ENCODE results near the gene PFKL.

Gene PFKL

DNA sequence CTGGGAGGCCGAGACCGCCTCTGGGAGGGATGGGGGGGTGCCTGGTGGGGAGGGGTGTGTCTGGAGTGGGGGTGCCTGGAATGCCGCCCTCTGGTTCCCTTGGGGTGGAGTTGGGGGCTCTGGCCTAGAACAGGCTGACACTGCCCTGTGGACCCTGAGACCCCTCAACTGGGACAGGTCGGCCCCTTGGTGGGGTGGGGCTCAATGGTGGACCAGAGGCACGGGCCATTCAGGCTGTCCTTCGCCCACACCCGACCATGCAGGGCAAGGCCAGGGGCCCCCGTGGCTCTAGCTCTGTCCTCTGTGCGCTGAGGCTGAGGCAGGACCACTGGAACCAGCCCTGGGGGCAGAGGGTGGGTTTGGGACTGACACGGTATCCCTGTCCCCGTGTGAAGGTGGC lies 14.7 kb downstream of the PFKL start:
- DNase-seq: no peak

DNA sequence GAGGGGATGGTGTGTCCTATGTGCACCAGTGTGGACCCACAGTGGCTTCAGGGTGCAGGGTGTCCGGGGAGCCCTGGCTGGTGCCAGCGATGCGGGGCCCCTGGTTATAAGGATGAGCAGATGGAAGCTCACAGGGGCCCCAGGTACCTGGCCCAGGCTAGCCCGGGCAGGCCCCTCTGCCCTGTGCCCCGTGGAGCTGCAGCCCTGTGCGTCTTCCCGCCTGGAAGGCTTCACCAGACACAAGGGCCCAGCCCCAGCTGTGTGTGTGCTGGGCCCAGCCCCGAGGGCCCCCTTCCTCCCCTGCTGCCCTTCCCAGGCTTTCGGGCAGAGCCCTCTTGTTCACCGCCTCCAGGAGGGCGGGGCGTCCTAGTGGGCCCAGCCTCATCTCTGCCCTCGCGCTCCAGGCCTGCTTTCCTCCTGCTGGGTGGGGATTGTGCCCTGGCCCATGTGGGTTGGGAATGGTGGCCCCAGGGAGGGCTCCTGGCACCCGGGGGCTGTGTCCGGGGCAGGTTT lies 15.9 kb downstream of the PFKL start:
- peak; percentile 46 for DNase-seq

DNA sequence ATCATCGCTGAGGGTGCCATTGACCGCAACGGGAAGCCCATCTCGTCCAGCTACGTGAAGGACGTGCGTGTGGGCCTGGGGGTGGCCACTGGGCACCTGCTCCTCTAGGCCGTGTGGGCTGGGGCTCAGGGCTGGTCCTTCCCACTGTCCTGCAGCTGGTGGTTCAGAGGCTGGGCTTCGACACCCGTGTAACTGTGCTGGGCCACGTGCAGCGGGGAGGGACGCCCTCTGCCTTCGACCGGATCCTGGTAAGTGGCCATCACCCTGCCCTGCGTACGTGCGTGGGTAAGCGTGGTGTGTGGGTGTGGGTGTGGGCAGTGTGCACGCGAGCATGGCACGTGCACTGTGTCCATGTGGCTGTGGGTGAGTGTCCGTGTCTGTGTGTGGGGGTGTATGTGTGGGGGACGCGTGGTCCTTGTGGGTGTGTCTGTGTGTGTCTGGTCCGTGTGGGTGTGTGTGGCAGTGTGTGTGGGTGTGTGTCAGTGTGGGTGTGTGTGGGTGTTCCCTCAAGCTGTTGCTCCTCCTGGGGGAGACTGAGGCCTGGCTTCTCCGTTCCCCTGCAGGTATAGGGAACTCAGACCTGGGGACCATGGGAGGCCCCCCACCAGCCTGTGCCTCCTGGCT lies 16.5 kb downstream of the PFKL start:
- DNase-seq: no peak

DNA sequence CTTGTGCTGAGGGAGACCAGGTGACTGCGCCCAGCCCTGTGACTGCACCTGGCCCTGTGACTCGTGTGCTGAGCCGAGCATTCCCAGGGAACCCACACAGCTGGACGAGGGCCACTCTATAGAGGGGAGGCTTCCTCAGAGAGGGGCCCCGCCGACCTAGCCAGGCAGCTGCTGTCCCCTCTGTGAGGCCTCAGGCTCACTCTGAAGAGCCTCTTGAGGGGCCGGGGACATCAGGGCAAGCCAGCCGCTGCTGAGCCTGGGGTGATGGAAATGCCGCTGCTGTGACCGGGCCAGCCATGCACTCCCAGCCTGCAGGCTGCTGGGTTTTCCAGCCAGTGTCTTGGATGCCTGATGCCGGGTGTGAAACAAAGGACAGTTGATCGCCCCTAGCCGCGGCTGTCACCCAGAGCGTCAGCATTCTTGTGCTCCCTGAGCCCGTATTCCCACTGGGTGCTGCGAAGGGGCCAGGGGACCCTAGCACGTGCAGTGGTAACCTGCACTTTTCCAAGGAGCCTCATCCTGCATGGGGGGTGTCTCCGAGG lies 17.5 kb downstream of the PFKL start:
- DNase-seq: no peak

DNA sequence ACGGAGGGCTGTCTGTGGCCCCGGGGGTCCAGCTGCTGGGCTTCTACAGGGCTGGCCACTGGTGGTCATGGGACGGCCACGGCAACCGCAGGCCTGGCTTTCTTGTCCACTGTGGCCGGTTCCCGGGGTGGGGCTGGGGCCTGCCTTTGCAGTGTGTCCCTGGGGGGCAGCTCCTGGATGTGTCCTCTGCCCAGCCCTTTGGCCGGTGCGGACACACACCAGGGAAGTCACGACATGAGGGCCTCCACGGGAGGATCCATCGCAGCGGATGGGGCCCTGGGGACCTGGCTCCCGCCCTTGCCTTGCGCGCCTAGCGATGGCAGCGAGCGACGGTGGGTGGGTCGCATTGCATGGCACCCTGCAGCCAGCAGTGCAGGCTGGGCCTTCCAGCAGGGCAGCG lies 18.0 kb downstream of the PFKL start:
- no peak for DNase-seq

DNA sequence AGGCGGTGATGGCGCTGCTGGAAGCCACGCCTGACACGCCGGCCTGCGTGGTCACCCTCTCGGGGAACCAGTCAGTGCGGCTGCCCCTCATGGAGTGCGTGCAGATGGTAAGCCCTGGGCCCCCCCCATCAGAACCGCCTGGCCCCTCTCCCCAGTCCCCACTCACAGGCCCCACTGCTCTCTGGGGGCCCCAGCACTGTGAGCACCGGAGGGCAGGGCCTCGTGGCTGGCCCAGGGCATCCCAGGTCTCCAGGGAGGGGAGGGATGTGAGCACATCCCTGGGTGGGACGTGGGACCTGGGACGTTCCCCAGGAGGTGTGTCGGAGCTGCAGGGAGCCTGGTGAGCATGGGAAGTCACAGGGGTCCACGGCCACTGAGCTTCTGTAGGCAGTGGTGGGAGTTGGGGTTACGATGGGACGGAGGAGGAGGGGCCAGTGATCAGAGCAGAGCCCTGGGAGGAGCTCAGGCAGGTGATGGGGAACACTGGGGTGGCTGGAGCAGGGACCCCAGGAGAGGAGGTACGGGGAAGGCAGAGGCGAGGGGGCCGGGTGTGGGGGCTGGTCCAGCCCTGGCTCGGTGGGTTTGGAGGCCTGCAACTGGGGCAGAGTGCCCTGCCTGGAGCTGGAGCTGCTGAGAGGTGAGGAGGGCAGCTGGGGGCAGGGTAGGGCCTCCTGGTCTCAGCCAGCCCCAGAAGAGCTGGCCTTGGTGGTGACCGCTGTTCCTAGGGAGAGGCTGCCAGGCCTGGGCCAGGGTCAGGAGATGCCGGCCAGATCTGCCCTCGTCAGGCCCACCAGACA lies 18.8 kb downstream of the PFKL start:
- no peak for DNase-seq

DNA sequence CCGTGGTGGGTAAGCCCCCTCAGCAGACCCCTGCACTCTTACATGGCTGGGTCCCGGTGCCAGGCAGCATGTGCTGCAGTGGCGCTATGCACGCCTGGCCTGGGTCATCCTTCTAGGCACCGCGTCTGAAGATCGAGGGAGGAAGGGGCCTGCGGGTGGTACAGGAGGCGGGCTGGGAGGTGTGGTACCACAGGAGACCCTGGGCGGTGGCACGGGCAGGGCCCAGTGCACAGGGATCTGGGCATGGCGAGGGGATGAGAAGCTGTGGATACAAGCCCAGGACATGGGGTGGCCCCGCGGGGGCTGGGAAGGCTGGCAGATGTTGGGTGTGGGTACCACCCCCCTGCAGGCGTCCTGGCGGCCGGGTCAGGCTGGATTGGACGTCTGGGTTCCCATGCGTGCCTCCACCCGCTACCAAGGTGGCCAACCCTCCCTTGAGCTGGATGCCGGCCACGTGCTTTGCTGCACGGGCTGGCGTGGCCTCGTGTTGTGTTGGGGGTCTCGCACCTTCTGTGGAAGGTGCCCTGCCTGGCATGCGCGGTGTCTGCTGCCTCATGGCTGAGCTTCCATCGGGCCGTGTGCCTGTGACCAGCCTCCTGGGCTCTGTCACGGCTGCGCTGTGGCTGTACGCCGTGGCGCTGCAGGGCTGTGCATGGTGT lies 19.7 kb downstream of the PFKL start:
- no peak for DNase-seq

DNA sequence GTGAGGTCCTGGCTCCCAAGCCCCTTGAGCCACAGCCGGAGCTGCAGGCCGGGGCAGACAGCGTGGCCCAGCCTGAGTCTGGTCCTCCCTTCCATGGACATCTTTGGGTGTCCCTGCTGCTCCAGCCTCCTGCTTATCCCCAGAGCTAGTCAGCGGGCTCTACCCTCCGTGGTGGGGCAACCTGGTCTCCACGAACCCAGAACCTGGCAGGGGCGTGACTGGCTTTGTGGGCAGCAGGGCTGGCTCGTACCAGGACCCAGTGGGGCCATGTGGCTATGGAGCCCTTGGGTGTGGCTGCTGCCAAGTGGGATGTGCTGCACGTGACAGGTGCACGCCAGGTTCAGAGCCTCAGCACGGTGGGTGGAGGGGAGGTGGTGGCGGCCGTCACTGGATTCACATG lies 21.0 kb downstream of the PFKL start:
- no peak for DNase-seq

DNA sequence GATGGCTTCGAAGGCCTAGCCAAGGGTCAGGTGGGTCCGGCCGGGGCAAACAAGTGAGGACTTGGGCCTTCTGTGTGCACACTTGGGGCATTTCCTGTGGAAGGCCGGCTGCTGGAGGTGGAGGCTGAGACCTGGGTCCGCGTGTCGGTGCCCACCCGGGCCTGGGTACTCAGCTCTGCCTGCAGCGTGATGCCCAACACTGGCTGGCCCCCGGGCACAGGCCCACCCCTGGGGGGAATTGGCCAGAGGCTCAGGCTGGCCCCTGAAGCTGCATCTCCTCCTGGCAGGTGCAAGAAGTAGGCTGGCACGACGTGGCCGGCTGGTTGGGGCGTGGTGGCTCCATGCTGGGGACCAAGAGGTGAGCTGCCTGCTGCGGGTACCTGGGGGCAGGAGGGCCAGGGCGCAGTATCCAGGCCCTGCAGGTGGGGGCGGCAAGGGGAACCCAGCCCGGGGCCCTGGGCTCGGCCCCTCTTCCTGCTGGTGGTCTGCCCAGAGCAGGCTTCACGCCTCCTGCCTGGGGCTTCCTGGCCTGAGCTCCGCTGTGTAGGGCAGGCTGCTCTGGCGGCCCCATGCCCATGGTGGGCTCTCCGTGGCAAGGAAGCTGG lies 22.1 kb downstream of the PFKL start:
- no peak for DNase-seq

DNA sequence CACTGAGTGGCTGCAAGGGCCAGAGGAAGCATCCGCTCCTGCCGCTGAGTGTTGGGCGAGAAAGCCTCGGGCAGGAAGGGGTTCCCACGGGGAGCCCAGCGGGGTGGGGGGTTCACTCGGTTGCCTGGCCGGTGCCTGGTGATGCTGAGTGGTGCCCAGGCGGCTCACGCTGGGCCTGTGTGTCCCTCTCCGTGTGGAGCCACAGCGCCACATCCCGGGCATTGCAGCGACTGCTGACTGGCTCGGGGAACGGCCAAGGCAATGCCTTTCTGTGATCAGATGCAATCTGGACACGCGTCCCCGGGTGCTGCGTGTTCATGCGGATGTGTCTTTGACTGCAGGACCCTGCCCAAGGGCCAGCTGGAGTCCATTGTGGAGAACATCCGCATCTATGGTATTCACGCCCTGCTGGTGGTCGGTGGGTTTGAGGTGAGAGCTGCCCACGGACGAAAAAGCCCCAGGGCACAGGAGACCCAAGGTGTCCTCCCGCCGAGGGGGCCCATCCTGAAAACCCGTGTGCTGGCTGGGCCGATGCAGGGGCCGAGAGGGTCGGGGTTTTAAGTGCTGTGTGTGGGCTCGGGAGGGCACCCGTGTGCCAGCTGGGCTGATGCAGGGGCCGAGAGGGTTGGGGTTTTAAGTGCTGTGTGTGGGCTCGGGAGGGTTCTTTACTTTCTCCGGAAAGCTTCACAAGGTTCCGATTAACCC lies 22.9 kb downstream of the PFKL start:
- no peak for DNase-seq

DNA sequence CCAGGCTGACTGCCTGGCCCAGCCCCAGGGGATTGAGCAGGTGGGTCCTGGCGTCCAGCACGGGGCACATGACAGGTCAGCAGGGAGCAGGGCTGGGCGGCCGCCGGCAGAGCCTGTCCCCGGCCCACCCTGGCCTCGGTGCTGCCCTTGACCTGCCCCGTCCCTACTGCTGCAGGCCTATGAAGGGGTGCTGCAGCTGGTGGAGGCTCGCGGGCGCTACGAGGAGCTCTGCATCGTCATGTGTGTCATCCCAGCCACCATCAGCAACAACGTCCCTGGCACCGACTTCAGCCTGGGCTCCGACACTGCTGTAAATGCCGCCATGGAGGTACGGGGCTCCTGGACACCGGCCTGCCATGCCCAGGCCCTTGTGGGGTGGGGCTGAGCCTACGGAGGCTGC lies 23.7 kb downstream of the PFKL start:
- no peak for DNase-seq

DNA sequence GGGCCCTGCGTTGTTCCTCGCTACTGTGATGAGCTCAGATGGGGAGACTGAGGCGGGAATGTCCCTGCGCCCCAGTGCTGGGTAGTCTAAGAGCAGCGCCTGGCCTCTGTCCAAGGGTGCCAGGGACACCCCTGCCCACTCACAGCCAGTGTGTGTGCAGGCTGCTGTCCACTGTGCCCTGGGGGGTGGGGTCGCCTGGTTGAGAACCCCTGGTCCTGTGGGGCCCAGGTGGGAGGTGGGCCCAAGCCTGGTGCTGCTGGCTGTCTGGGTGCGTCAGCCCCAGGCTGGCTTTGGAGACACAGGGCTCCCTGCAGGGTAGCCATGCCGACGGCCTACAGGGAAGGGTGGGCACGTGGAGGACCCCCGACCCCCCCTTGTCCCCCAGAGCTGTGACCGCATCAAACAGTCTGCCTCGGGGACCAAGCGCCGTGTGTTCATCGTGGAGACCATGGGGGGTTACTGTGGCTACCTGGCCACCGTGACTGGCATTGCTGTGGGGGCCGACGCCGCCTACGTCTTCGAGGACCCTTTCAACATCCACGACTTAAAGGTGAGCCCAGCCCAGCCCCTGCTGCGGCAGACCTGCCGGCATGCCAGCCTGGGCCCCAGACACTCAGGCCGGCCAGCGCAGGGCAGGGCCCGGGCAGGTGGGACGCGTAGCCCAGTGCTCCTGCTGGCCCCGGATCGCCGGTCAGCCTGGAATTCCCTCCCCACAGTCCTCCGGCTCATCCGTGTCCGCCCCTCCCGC lies 24.4 kb downstream of the PFKL start:
- no peak for DNase-seq

DNA sequence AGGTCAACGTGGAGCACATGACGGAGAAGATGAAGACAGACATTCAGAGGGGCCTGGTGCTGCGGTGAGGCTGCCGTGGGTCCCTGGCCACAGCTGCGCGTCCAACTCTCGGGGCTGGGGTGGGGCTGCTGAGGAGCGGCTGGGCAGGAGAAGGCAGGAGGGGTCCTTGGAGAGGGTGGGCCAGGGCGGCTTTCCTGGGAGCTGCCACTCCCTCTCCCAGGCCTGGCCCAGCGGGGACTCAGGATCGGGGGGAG lies 24.9 kb downstream of the PFKL start:
- DNase-seq: no peak

DNA sequence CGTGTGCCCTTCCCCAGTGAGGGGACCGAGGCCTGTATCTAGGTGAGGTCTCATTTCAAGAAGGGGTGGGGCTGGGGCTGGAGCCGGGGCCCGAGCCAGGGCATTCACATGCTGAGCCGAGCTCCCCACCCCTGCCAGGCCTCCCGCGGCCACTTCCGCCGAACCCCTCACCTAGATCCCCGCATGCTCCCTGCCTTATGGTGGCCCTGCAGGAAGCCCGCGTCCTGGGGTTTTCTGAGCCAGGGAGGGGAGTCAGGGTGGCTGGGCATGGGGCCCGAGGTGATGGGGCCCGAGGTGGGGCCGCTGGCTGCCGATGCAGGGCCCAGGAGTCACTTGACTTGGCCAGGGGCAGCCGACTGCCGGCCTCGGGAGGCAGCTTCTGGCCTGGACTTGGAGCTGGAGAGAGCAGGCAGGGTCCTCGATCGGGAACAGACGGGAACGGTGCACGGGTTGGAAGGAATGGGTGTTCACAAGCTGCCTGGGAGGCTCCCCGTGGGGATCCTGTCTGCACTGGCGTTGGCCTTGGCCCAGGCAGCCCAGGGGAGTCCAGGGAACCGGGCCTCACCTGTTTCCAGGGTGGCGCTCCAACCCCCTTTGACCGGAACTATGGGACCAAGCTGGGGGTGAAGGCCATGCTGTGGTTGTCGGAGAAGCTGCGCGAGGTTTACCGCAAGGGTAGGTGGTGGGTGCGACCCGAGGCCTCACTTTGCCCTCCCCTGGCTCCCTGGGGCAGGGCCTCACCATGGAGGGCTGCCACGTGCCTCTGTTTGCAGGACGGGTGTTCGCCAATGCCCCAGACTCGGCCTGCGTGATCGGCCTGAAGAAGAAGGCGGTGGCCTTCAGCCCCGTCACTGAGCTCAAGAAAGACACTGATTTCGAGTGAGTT lies 25.8 kb downstream of the PFKL start:
- no peak for DNase-seq

DNA sequence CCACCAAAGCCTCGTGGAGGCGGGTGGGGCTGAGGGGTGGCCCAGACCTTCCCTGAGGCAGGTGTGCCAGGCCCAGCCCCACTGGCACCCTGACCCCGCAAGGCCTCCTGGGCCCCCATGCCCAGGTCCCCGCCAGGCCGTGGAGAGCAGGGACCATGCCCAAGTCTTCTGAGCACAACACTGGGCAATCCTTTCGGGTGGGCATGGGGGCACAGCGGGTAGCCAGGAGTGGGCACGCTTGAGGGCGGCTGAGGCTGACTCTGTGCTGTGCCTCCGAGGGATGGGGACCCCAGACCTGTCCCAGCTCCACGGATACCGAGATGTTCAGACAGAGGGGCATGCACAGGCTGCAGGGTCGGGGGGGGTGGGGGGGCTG lies 26.4 kb downstream of the PFKL start:
- DNase-seq: no peak

DNA sequence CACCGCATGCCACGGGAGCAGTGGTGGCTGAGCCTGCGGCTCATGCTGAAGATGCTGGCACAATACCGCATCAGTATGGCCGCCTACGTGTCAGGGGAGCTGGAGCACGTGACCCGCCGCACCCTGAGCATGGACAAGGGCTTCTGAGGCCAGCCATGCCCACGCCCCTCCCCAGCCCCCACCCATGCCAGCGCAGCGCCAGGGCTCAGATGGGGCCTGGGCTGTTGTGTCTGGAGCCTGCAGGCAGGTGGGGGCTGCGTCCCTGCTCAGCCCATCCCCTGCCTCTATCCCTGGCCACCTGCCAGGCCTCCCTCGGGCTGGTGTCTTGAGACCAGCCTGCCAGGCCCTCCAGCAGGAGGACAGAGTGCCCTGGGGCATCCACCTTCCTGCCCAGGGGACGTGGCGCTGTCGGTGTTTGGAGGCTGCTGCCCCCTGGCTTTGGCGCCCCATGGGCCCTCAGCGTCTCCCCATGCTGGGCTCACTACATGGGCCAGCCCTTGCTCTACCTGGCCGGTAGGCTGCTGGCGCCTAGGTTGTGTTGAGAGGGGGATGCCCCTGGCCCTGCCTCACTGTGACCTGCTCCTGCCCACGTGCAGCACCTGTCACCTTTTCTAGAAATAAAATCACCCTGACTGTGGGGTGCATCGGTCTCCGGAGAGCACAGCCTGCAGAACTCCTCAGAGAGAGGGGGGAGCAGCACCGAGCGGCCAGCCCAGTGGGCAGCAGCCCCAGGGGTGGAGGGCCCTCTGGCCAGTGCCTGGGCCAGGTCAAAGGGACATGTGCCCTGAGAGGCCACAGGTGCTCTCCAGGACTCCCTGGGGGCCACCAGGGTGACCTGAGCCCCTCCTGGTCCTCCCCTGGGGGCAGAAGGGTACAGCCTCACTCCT lies 27.1 kb downstream of the PFKL start:
- no peak for DNase-seq

DNA sequence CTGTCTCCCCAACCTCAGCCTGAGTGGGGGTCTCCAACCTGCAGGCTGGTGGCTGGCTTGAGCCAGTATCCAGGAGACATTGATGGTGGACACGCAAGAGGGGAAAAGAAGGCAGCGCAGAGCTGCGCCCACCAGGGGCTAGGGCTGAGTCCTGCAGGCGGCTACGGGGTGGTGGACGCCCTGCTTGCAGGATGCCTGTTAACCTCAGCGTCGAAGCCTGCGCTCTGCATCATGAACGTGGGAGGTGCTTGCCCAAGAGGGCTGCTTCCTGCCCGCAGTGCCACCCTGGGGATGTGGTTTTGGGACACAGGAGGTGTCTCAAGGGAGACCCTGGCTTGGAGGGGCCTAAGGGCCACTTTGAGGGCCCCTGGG lies 27.7 kb downstream of the PFKL start:
- no peak for DNase-seq

DNA sequence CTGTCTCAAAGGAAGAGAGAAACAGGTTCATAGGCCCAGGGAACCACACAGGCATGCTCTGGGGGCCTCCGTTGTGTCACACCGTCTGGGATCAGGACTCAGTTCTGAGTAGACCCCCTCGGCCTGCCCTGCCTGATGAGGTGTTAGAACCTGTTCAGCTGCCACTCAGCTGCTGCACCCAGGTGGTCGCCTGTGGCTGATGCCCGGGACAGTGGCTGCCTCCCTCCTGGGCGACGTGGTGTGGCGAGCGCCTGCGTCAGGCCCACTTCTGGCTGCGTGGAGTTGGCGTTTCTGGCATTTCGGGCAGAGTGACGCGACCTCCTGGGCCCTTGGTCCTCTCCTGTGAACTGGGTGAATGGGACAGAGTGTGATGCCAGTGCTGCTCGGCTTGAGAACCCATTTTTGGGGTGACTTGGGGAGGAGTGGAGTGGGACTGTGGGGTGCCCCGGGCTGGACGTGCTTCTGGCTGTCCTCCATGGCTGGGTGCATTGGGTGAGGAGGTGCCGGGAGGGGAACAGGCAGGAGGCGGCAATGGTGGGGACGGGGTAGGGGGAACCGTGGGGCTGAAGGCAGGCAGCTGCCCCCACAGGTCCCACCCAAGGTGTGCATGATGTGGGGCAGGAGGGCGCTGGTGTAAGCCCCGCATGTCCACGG lies 28.5 kb downstream of the PFKL start:
- no peak for DNase-seq

DNA sequence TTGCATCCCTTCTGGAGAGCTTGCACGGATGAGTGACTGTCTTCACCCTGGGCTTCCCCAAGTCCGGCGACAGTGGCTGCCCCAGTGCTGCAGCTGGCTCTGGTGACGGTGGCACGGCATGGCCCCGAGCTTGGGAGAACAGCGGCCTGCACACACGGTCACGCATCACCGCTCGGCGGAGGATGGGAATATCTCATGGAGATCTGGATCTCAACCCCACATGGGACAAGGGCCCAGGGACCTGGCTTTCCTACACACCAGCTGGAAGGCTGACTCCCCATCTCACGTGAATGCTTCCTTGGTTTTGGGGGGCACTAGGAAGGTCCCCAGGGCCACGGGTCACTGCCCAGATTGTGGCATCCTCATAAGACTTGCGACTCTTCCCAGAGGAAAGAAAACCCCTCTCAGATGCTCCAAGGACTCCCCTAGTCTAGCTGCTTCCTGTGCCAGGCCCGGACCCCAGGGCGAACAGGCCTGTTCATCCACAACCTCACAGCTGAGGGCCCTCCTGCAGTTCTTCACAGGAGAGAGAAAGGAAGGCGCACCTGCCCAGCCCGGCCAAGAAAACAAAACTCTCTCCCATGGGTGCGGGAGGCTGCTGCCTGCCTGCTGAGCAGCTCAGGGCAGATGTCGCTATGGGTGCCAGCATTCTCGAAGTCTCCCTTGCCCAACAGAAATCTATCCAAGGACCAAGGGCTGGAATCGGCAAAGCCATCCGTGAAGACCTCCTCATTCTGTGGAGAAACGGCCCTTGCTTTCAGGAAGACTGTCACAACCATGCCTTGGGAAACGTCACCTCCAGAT lies 29.4 kb downstream of the PFKL start:
- DNase-seq: no peak
